NCI-H82 treated with DMSO at 0.1 percent for 48 hours (cell line): ENCODE data around the gene PKD2L2.
"Not testable (repeated sequence)": the region's sequence is repeated elsewhere in the genome, so short reads cannot be mapped to it uniquely, and the experiment has no call there.

Source experiments
- DNase-seq: peaks from one replicate; lab custom pipeline; 2025; ENCODE audit not compliant: unreplicated experiment; lab: John Stamatoyannopoulos, UW

Gene PKD2L2

DNA sequence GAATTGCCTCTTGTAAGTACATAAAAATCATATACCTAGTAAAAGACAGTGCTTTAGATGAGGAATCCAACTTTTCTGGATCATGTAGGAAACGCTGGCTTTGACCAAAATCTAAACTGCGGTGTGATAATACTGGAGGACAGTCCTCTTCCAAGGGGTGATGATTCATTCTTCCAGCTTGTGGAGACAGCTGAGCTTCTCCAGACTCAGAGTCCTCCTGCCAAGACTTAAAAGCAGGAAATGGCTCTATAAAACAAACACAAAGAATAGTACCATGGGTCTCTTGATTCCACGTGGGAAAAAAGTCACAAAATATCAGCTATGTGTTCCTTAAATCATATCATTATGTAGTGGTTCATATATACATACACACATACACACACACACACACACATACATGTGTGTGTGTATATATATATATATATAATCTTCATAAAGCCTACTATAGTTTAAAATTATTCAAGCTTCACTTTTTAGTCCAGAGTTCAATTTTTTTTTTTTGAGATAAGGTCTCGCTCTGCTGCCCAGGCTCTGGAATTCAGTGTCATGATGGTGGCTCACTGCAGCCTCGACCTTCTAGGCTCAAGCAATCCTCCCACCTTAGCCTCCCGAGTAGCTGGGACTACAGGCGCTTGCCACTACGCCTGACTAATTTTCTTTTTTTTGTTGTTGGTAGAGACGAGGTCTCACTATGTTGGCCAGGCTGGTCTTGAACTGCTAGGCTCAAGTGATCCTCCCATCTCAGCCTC lies 65.0 kb downstream of the PKD2L2 start:
- DNase-seq, result no peak

DNA sequence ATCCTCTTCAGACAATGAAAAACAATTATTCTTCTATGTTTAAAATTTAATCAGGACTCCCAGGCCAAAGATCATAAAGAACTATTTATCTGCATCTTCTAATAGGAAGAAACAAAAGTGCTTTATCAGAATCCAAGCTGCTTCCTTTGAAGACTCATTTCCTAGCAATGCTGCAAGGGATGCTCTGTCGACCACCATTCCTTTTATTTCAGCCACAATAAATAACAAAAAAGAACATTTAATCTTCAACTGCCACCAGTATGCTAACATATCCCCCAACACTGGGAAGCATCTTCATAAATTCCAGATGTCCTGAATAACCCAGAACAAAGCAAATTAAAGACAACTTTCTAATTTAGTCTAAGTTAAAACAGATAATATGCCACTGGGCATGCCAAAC lies 68.7 kb downstream of the PKD2L2 start:
- DNase-seq, result no peak

DNA sequence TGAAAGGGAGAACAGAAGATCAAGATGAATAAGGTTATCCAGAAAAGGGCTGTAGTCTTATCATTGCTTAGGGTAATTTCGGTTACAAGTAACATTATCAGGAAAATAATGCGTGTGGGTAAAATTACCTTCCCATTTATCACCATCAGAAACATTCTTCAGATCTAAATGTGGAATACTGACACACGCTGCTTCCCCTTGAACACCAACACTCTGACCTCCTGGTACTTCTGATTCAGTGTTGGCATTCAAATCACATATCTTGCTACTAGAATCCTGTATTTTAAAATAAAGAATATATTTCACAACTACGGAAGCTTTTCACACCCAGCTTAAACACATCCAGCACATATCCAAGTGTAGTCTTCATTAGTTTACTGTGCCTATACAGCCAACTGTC lies 70.2 kb downstream of the PKD2L2 start:
- DNase-seq, result no peak

DNA sequence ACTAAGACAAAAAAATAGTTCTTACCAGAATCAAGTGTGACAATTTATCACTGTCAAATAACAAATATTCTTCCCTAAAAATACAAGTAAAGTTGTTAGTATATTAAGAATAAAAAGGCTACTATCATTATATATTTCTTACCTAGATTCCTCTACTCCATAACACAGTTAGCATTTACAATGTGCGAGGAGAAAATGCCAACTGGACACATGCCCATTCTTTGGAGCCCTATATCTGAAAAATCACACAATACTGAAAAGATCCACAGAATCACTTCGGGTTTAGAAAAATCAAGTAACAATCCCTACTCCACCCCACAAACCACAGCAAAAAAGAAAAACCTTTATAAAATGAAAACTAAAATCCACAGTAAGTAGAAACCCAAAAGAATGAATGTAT lies 70.9 kb downstream of the PKD2L2 start:
- no peak for DNase-seq

DNA sequence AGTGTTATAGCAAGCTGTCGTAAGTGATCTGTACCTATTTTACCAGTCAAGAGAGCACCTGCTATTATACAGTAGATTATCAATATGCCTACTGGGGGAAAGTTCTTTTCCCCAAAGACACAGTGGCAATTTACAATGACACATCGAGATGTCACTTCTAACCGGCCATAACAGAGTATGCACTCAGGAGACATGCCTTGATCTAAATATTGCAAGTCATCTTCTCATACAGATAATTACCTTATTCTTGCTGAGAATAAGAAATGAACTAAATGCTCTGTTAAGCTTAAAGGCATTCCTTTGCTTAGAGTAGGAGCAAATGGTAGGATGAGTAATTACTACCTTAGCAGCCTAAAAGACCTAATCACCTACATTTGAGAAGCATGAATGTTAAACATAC lies 71.6 kb downstream of the PKD2L2 start:
- DNase-seq, result no peak

DNA sequence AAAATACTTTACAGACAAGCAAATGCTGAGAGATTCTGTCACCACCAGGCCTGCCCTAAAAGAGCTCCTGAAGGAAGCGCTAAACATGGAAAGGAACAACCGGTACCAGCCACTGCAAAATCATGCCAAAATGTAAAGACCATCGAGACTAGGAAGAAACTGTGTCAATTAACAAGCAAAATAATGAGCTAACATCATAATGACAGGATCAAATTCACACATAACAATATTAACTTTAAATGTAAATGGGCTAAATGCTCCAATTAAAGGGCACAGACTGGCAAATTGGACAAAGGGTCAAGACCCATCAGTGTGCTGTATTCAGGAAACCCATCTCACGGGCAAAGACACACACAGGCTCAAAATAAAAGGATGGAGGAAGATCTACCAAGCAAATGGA lies 81.1 kb downstream of the PKD2L2 start:
- DNase-seq, result not testable (repeated sequence)

DNA sequence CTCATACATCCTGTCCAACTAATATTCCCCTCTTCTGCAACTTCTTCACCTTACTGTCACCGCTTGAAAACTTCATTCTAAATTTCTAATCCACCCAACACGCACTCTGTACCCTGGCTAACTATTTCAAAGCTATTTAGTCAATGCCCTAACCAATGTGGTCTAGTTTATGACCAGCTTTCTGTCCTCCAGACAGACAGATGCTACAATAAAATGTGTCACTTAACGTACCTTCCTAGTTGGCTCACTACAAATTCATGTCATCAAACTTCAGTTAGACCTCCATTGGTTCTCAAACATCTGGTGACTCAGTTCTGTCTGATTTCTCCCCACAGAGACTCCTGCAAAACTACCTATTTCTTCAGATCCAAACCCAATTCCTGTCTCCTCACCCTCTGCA lies 86.0 kb downstream of the PKD2L2 start:
- no peak for DNase-seq

DNA sequence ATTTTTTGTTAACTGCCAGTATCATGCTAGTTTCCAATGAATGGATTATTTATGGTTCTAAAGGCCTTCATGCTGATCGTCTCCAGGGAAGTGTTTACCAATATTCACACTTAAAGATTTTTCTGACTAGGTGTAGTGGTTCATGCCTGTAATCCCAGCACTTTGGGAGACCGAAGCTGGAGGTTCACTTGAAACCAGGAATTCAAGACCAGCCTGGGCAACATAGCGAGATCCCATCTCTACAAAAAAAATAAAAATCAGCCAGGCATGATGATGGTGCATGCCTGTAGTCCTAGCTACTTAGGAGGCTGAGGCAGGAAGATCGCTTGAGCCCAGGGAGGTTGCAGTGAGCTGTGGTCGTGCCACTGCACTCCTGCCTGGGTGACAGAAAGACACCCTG lies 100.2 kb downstream of the PKD2L2 start:
- no peak for DNase-seq
